HG02938 (cell line): Measurements from ENCODE around the gene OSBPL5.

Experiments
- ATAC-seq: cut with Tn5 transposase; IDR thresholded peaks from one replicate; pipeline ENCODE4 v1.9.1; 2021; ENCODE audit warnings: mild to moderate bottlenecking, moderate library complexity; ENCODE audit not compliant: unreplicated experiment

Gene OSBPL5

GRCh38 chr11:3135481-3136440, 29.3 kb downstream of the OSBPL5 start:
- ATAC-seq = no peak

- ATAC-seq = no peak
These were observed 30.2 kb downstream of the OSBPL5 start for GRCh38 chr11:3134651-3135480.

GRCh38 chr11:3134218-3134621, 30.9 kb downstream of the OSBPL5 start:
- ATAC-seq = no peak

- no peak for ATAC-seq
These were observed 31.6 kb downstream of the OSBPL5 start for GRCh38 chr11:3133261-3134217.

- ATAC-seq = no peak
These were observed 32.3 kb downstream of the OSBPL5 start for GRCh38 chr11:3132831-3133260.

GRCh38 chr11:3132271-3132781, 32.8 kb downstream of the OSBPL5 start:
- ATAC-seq = no peak

- no peak for ATAC-seq
These were observed 33.7 kb downstream of the OSBPL5 start for GRCh38 chr11:3131330-3131941.

GRCh38 chr11:3130269-3131071, 34.6 kb downstream of the OSBPL5 start:
- ATAC-seq = no peak

- no peak for ATAC-seq
These were observed 35.4 kb downstream of the OSBPL5 start for GRCh38 chr11:3129591-3130268.

- ATAC-seq = no peak
These were observed 35.9 kb downstream of the OSBPL5 start for GRCh38 chr11:3129181-3129590.

- ATAC-seq = no peak
These were observed 36.5 kb downstream of the OSBPL5 start for GRCh38 chr11:3128356-3129180.

GRCh38 chr11:3127706-3128355, 37.3 kb downstream of the OSBPL5 start:
- ATAC-seq = no peak

GRCh38 chr11:3126901-3127691, 38.0 kb downstream of the OSBPL5 start:
- no peak for ATAC-seq

GRCh38 chr11:3126207-3126865, 38.8 kb downstream of the OSBPL5 start:
- ATAC-seq = no peak

GRCh38 chr11:3124821-3125220, 40.3 kb downstream of the OSBPL5 start:
- ATAC-seq = no peak
